GM12801 (cell line): ENCODE measurements around the gene GLRX5.

ENCODE experiments used
- TF ChIP-seq, protein P1 (sequence below): IDR thresholded peaks from one replicate; pipeline ENCODE4 v1.5.1; 2011; ENCODE audit warnings: control low read depth; ENCODE audit not compliant: insufficient read length; ENCODE audit errors: extremely low read depth

GLRX5 gene

DNA sequence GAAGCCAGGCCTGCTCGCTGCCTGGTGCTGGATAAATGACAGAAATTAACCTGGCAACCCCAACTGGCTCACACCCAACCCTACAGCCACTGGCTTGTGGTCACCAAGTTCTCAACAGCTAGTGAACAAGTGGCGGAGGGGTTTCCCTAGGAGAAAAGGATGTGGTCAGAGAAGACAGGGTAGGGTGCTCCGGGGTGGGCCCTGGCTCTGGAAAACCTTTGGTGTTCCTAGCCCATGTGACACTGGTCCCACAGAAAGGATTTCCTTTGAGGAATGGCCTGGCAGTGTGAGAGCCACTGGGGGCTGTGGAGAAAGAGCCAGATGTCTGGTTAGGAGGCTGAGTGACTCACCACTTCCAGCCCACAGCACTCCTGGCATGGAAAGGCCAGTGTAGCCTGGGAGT is 27.1 kb upstream of the GLRX5 start:
- TF ChIP-seq, protein P1, sequence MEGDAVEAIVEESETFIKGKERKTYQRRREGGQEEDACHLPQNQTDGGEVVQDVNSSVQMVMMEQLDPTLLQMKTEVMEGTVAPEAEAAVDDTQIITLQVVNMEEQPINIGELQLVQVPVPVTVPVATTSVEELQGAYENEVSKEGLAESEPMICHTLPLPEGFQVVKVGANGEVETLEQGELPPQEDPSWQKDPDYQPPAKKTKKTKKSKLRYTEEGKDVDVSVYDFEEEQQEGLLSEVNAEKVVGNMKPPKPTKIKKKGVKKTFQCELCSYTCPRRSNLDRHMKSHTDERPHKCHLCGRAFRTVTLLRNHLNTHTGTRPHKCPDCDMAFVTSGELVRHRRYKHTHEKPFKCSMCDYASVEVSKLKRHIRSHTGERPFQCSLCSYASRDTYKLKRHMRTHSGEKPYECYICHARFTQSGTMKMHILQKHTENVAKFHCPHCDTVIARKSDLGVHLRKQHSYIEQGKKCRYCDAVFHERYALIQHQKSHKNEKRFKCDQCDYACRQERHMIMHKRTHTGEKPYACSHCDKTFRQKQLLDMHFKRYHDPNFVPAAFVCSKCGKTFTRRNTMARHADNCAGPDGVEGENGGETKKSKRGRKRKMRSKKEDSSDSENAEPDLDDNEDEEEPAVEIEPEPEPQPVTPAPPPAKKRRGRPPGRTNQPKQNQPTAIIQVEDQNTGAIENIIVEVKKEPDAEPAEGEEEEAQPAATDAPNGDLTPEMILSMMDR, result no peak

DNA sequence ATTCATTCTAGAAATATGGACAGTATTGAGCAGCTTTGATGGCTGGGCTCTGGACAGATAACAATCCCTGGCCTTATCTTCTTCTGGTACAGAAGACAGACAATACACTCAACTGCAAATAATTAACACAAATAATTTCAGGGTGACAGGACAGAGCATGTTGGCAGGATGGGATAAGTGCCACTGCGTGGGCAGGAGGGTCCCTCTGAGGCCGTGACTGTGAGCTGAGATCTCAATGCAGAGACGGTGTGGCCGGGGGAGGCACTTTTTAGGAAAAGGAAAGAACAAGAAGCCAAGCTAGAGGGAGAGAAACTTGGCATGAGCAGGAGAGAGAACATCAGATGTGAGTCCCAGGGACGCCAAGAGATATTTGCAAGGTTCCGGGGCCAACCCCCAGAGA is 26.5 kb upstream of the GLRX5 start:
- TF ChIP-seq, protein P1, result no peak

DNA sequence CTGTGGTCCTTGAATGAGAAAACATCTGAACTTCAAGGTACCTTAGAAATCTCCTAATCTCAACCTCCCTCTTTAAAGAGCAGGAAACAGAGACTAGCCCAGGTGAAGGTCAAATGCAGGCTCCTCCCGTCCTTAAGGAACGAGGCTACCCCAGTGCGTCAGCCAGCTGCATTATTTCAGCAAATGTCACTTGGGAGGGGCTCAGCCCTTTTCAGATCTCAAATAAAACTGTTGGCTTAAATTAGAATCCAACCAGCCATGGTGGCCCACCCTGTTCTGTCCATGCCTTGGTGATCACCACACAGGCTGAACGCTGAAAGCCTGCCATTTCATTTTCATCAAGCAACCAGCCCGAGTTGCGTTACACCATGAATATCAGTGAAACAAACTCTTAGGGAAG is 25.4 kb upstream of the GLRX5 start:
- TF ChIP-seq, protein P1, result no peak

DNA sequence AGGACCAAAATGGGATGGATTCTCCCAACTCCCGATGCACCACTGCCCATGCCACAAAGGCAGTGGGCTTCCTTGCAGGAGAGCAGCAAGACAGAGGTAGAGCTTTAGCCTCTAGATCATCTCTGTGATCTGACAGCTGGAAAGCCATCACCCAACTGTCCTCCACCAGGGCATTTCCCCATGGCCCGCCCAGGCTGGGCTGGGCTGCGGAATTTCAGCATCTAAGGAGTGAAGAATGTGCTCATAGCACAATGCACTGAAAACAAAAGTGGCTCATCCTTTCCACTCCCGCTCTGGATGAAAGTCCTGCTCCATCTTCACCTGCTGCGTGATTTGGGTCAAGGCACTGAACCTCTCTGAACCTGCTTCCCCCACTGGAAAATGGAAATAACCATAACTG is 24.0 kb upstream of the GLRX5 start:
- TF ChIP-seq, protein P1, result no peak

DNA sequence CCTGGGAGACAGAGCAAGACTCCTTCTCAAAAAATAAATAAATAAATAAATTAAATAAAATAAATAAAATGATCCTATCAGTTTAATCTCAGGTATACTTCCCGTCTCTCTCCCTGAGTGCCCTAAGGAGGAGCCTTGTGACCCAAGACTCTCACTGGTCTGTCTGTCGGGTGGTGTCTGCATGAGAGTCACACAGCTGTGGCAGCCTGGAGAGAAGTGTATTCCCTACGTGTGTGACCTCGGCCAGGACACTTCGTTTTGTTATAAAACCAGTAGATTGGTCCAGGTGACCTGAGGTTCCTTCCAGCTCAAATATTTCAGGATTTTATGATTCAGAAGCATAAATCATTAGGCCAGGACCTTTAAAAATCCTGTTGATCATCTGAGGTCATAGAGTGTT is 23.2 kb upstream of the GLRX5 start:
- TF ChIP-seq, protein P1, result no peak

DNA sequence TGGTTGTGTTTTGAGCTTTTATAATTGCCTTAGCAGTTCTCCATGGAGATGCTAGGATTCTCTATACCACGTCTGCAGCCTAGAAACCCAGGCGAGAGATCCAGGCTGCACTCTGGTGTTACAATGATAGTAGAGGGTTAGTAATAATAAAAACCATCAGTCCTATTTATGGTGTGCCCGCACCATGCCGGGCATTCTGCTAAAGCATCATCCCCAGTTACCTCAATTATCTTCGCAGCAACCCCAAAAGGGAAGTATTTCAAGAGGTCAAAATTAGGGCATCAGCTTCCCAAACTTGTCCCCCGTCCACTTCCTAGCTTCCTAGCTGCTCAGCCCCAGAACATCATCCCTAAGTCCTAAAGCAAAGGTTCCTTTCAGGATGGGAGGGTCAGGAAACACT is 21.6 kb upstream of the GLRX5 start:
- TF ChIP-seq, protein P1, result no peak

DNA sequence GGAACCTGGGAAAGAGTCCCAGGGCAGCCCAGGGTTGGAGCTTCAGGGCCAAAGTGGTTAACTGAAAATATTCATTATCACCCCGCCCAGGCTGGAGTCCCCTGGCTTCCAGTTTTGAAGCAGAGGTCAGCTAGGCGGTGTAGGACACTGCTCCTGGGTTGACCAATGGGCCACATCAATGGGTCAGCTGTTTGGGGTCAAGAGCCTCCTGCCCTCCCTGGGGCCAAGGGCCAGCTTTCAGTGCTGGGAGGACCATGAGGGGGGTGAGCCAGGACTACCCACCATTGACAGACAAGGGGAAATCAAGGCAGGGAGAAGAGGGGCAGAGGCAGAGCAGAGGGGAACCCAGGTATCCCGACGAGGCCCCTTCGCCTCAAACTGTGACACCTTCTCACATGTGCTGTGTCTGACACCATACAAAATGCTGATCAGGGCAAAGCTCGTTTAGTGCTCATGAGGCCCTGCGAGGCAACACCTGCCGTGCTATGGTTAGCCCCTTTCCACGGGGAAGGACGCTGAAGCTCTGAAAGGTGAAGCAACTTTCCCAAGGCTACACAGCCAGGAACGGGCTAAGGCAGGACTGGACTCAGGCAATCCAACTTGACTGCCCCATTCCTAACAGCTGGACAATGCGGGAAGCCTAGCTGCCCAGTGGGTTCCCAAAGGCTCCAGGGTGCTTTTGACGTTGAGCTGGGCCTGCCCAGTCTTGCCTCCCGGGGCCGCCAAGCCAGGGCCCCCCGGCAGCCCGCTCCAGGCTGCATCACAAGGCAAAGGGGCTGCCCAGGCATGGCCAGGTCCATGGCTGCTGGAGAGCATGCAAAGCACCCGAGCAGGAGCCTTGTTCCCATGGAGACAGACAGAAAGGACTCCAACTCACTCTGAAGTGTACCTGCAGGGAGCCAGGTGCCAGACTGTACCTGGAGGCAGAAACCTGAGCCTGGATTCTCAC is 20.4 kb upstream of the GLRX5 start:
- TF ChIP-seq, protein P1, result no peak
